T-helper 1 cell (primary cell): ENCODE data around the gene RNF224.
A peak's percentile ranks its signal among the peaks of the same experiment; 100 is the strongest.

ENCODE experiments used
- DNase-seq, 5 donors: peaks; one replicate each; pipeline ENCODE4 v3.0.0-alpha.2; 2012 to 2020
- total RNA-seq, 4 donors: gene quantifications; one replicate each; lab custom pipeline; 2026; lab: John Stamatoyannopoulos, UW

RNF224 gene
- 0 to 0.46 (median 0.17) reads per million in 4 donors for total RNA-seq

DNA sequence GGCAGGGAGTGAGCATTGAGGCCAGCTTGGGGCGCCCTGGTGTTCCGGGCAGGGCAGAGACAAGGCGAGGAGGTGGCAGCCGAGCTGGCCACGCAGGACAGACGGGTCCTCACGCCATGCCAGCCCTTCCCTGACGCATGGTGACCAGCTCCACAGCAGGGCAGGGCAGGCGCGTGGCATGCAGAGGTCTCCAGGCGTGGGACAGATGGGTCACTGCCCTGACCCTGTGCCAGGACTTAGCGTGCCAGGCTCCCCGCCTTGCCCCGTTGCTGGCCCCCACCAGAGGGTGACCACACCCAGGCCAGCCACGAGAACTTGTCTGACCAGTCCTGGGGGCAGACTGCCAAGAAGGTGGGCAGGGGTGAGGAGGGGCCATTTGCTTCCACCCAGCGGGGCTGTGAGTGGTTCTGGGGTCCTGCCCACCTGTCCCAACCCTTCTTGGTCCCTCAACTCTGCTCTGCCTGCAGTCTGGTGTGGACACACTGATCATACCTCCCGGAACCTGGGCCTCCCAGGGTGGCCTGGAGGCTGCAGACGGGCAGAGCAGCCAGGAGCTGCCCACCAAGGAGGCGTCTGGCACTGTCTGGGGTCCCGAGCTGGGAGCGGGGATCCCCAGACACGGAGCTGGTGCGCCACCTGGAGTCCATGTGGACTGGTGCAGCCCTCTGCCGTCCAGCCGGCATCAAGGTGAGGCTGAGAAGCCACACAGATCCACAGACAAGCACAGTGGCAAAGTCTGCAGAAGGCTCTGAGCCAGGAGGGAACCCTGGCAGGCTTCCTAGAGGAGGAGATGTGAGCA is at the start of gene RNF224:
RNF224 (plus strand) TSS at position 449 of the 799 bp plus-strand sequence. CDS start 834 bp downstream, outside the sequence.
- peak; percentile 55 to 78 (median 75) for DNase-seq

GRCh38 chr9:137178201-137178938 is 48.9 kb upstream of the RNF224 start:
- DNase-seq = no peak

- DNase-seq = no peak
These were observed 48.2 kb upstream of the RNF224 start for GRCh38 chr9:137178939-137179630.

- no peak for DNase-seq
These were observed 47.5 kb upstream of the RNF224 start for GRCh38 chr9:137179761-137180160.

- DNase-seq = no peak
These were observed 46.8 kb upstream of the RNF224 start for GRCh38 chr9:137180491-137180890.

DNA sequence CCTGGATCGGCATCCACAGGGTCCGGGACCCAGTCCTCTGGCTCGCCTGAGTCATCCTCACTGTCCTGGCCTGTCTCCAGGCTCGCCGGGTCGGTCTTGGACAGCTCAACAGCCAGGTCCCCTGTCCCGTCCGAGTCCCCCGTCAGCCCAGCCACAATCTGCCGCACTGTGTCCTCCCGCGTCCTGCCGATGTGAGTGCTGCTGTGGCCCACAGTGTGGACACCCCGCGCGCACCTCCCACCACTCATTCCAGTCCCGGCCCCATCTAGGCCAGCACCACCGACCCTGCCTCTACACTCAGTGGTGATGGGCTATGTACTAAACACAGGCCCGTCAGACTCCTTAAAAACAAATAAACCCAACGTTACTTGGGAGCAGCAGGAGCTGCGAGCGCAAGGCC is 45.6 kb upstream of the RNF224 start:
- no peak for DNase-seq

GRCh38 chr9:137182836-137183235 is 44.5 kb upstream of the RNF224 start:
- DNase-seq = no peak

DNA sequence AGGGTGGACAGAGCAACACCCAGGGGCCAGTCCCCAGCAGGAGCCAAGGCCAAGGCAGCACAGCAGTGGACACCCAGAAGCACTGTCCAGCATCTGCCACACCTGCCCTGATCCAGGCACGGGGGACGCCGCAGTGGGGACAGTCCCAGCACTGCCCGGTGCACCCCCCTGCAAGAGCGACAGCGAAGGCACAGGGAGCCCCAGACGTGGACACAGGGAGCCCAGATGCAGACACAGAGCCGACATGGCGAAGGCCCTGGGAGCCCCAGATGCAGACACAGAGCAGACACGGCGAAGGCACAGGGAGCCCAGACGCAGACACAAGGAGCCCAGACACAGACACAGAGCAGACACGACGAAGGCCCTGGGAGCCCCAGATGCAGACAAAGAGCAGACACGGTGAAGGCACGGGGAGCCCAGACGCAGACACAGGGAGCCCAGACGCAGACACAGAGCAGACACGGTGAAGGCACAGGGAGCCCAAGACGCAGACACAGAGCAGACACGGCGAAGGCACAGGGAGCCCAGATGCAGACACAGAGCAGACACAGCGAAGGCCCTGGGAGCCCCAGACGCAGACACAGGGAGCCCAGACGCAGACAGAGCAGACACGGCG is 43.2 kb upstream of the RNF224 start:
- DNase-seq = no peak

DNA sequence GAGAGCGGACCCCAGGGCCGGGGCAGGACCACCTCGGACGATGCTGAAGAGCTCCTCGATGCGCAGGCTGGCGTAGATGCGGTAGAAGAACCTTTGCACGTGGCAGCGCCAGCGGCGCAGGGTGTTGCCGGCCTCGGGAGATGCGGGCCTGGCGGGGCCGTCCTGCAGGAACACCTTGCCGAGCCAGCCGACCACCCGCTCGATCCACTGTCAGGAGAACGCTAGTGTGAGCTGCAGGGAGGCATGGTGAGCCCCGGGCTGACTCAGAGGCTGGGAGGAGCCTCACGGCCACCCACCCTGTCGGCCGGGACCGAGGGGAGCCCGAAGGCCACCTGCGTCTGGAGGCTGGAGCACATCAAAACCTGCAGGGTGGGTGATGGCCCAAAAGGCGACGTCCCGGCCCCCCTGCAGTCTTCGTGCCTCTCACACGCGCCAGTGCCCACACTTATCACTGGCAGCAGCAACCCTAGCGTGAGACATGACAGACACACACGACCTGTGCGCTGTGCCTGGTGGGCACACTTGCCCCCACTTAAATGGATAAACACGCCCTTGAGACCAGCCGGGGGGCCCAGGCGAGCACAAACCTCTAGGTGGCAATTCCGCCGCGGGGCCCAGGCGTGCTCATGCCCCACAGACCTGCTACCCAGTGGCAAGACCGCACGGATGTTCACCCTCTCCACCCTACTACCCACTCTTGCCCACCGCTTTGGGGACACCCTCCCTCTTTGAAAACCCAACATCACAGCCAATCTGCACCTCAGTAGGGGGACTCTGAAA is 42.2 kb upstream of the RNF224 start:
- no peak for DNase-seq

- DNase-seq = no peak
These were observed 41.4 kb upstream of the RNF224 start for GRCh38 chr9:137185921-137186320.

DNA sequence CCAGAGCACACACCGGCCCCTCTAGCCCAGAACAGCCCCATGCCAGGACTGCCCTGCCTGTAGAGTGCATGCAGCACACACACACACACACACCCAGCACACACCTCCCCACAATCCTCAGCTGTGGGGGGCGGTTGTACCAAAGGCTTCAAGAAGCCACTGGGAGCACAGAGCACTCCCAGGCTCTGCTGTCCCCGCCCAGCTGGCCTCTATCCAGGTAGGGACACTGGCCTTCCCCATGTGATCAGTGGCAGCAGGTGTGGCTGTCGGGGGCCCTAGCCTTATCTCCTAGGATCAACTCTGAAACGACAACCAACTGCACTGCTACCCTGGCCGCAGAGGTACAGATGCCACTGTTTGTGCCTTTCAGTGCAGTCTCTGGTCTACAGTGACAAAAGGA is 40.9 kb upstream of the RNF224 start:
- DNase-seq = no peak

GRCh38 chr9:137187386-137187785 is 39.9 kb upstream of the RNF224 start:
- DNase-seq = no peak

GRCh38 chr9:137188086-137188489 is 39.2 kb upstream of the RNF224 start:
- no peak for DNase-seq

- DNase-seq = peak; percentile 81 to 94 (median 88)
These were observed 38.6 kb upstream of the RNF224 start, which contains the start of the genes ANAPC2 and SSNA1 for GRCh38 chr9:137188490-137189296. TSS of gene ANAPC2 (minus strand) at chr9:137188560. CDS start at chr9:137188532, 28 bp downstream. TSS of gene SSNA1 (plus strand) at chr9:137188676. CDS start at chr9:137188727, 51 bp downstream.

- no peak for DNase-seq
These were observed 37.7 kb upstream of the RNF224 start for GRCh38 chr9:137189297-137190295.

DNA sequence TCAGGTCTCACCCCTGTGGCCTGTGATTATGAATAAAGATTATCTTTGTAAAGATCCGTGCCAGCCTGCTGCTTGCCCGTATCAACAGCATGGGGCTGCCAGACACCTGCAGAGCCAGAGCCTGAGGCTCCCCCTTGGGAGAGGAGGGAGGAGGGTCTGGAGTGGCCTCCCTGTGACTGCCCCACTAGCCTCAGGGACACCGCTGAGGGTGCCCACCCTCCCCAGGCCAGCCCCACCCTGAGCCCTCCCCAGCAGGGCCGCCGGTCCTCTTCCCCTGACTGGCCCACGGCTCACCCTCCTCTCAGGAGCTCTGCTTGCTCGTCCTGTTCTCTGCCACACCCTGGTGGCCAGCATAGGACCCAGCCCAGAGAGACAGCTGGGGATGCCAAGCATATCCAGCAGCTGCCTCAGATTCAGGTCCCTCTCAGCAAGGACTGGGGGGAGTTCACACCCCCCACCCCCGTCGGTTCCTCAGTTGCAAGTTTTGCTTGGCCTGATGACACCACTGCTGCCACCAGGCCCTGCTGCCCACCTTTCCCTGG is 36.9 kb upstream of the RNF224 start:
- DNase-seq = no peak

- no peak for DNase-seq
These were observed 36.1 kb upstream of the RNF224 start for GRCh38 chr9:137191245-137191644.

- no peak for DNase-seq
These were observed 35.4 kb upstream of the RNF224 start for GRCh38 chr9:137191691-137192447.

DNA sequence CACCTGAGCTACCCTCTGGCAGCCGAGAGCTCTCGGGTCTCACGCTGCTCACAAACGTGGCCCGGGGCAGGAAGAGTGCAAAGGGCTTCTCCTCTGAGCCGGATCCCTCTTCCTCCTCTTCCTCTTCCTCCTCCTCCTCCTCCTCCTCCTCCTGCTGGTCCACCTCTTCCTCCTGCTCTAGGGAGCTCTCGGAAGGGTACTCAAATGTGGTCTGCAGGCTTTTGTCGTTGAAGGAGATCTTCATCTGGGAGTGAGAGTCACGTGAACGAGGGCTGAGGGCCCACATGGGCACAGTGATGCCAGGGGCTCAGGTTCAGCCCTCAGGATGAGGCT is 34.9 kb upstream of the RNF224 start:
- DNase-seq = no peak
